ENCODE data around the gene LCP2. TPM values are rescaled to one million over a fixed set of nuclear protein-coding genes. Genes with fewer than 3 reads are reported as not detected.

LCP2 gene
- total RNA-seq, 1 donor from 2014 or later = 11.6 TPM

DNA sequence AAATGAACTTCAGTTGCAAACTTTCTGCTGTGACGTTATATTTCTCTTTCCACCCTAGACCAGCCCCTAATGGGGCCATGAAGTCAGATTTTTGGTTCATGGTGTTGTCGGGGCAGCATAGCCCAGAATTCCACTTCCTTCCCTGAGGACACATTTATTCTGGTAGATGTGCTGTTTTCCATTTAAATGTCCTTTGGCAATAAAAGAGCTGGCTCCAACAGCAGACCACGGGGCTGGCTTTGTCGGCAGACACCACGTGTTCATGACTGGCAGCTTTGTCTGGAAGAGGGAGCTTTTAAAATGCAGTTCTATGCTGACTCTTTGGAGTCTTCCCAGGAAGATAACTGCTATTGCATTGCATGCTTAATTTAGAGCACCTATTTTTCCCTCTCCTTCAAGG is 17.6 kb upstream of the LCP2 start:
- peak; percentile 66 for DNase-seq

DNA sequence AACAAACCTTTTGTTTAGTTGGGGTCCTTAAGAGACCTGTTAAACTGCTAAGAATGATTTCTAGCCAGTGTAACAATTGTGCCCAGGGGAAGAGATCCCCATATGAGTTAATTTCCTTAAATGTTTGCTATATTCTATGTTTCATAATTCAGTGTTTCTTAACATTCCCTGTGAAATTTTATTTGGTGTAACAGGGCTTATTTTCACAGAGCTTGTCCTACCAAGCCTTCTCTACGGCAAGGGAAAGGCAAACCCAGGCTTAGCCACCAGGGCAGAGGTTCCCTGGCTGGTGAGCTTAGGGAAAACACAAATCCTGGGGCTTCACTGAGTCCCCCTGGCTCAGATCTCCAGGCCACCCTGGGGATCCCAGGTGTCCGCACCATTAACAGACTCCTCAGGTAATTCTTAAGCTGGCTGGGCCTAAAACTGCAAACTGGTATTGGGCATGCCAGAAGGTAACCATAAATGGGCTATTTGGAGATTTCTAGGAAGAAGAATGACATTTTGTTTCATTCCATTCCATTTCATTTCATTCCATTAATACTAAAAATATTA is 17.0 kb upstream of the LCP2 start:
- DNase-seq = no peak

DNA sequence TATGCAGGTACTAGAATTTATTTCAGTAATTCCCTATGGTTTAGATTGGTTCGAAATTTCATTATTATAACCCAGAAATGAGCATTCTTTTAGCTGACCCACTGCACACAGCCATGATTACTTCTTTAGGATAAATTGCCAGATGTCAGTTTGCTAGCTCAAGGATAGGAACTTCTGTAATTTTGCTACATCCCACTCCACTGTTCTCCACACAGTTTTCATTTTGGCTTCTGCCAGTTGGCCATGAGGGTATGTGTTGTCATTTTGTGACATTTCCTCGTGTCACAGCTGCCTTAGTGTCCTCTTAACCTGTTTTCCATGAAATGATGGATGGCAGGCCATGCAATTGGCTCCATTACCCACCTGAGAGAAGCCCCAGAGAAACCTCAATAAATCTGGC is 16.2 kb upstream of the LCP2 start:
- DNase-seq = no peak

DNA sequence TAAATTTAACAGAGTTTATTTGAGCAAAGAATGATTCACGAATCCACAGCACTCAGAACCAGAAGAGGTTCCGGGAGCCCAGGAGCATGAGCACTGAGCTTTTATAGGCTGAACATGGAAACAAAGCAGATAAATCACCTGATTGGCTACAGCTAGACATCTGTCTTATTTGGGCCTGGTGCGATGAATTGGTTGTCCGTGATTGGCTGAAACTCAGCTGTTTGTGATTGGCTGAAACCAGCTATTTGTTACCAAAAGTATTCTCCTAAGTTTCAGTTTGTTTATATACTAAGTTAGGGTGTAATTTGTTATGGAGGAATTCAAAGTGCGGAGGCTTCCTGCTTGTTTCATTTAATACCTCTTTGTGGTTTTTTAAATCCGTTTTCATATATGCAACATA is 15.8 kb upstream of the LCP2 start:
- no peak for DNase-seq

DNA sequence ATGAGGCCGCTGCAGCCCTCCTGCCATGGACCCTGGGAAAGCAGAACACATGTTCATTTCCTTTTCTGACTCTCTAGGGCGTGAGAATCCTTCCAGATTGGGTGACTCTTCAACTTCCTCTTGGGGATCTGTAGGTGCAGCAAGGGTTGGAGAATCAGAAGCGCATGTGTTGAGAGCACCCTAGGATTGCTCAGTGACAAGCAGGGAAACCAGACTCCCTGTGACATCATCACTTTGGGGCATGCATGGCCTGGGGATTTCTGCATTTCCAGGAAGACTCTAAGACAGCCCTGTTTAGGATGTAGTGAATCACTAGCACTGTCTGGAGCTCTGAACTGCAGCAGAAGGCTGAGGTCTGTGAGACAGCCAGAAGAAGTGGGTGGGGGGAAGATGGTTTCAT is 15.1 kb upstream of the LCP2 start:
- DNase-seq = no peak

DNA sequence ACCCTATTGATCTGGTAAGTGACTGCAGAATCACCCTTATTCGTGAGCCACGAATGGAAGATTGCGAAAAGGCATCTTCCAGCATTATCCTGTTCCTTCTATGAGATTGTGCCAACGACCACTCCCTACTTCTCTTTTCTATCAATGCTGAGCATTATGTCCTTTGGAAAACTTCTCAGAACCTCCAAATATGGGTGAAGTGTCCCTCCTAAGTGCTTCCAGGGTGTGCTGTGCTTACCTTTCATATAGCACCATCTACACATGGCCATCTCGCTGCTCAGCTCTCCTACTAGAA is 14.7 kb upstream of the LCP2 start:
- no peak for DNase-seq

DNA sequence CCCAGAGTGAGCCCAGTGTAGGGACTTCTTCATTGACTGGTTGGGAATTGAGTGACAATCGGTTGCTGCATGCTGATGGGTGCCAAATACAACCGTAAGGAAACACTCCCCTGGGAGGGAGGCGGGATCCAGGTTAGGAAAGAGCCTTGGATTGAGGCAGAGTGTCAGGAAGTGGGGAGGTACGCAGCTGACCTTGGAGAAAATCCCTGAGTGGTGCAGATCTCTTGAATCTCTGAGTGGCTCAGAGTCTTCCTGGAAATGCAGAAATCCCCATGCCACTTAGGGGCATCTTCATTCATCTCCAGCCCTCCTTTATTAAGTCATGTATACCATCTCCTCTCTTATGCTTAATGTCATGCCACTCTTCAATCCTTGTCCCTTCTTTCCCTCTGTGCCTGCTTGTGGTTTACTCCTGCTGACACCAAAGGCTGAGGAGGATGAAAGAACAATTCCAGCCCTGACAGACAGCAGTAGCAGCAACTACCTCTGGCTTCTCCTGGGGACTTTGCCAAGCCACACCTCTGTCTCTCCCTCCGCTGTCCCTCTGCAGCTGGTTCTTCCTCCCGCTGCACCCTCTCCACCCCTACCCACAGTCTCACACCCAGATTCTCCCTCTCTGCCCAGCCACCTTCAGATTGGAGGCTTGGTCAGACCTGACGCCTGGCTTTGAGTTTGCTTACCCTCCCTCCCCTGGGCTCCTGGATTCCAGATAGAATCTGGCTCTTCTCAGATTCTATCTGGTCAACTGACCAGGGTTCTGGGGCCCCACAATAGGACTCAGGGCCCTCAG is 14.1 kb upstream of the LCP2 start:
- DNase-seq = no peak

DNA sequence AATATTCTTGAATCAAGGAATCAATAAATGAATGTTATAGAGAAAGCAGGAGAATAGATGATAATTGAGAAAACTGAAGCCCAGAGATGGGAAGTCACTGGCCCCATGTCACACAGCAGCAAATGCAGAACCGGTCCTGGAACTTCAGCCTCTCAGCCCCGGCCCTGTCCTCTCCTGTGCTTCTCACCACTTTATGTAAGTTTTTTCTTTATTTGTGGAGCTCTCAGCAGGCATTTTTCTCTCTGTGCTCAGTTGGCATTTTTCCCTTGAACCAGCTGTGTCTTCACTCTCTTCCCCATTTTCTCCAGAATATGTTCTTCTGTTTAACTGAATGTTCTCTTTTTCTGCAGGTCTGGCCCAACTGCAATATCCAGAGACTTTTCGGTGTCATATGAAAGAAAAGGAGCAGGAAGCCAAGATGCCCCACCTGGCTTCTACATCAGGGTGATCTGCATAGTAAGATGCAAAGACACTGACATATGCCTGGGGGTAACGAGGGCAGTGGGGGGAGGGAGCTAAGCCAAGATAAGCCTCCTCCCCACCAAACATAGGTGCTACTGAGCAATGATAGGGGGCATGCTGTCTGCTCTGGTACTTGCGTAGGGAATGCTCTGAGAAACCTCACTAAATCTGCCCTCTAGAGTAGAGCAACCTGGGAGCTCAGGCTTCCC is 12.8 kb upstream of the LCP2 start:
- DNase-seq = peak; percentile 47

DNA sequence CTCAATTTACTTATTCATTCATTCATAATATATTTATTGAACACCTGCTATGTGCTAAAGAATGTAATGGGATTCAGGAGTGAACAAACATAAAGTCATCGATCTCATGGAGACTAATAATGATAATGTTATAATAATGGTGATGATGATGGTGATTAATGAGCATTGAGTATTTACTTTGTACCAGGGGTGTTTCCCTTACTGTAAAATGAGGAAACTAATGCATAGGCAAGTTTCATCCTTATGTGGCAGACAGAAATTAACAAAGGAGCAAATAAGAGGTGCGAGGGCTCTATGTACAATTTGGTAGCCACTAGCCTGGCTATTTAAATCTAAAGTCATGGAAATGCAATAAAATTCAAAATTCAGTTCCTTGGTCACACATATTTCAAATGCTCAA is 11.1 kb upstream of the LCP2 start:
- DNase-seq = no peak

DNA sequence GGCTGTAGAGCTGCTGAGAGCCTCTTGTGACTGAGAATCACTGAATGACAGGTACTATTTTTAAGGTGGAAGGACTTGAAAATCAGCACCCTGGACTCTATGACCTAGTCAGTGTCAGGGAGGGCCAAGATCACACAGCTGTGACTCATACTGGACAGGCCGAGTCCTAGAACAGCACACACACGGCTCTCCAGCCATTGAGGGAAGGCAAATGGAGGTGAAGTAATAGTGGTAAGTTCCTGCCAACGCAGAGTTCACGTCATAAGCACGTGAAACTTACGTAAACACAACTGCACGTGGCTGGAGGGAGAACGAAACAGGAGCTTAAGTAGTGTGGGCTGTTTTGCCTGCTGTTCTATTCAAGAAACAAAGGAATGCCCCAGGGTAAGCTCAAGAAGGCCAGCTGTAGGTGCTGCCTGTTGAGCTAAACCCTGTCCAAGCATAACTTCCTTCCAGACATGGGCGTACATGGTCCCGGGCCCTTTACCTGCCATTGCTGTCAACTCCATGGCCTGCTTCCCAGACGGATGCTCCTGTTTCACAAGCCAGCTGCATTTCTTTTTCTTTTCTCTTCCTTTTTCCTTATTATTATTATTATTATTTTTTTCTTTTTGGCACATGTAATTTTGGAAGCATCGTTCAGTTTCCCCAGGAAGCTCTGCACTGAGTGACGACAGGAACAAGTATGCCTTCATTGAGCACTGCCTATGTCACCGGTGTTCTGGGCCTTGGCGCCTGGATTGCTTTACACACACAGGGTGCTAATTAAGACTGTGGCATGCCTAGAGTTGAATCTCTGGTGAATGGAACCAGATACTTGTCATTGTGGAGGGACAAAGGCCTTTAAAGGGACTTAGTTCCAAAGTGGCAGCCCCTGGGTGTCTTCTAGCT is 10.2 kb upstream of the LCP2 start:
- DNase-seq = peak; percentile 85

DNA sequence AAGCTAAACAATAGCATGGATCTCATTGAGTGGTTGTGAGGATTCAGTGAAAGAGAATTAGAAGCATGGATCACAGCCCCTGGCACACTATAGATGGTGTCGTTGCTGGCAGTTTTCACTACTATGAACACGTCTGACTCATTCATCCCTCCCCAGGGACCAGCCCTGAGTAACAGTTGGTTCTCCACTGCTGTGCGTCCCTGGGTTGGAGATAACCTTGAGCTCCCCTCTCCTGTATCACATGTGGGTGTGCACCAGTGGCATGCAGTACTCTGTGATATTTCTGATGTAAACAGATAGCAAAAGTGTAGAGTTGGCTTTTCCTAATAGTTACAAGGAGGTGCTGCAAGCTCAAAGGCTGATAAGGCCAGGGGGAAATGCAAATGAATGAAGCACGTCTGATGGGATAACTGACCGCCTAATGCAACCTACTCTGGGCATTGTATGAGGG is 8.8 kb upstream of the LCP2 start:
- peak; percentile 22 for DNase-seq

DNA sequence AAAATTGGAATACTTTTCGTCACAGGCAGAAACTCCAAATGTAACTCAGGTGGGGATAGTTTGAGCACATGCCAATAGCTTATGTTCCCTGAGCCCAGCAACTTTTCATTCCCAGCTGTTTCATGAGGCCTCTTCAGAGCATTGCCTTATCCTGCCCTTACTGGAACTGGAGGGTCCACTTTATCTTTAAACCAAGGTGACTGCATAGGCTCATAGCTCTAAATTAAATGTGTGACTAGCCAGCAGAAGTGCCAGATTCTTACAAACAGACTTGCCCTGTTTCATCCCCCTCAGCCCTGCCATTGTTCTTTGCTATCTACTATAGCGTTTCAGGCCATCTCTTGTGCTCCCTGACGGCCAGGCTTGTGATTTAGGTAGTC is 8.1 kb upstream of the LCP2 start:
- DNase-seq = no peak

DNA sequence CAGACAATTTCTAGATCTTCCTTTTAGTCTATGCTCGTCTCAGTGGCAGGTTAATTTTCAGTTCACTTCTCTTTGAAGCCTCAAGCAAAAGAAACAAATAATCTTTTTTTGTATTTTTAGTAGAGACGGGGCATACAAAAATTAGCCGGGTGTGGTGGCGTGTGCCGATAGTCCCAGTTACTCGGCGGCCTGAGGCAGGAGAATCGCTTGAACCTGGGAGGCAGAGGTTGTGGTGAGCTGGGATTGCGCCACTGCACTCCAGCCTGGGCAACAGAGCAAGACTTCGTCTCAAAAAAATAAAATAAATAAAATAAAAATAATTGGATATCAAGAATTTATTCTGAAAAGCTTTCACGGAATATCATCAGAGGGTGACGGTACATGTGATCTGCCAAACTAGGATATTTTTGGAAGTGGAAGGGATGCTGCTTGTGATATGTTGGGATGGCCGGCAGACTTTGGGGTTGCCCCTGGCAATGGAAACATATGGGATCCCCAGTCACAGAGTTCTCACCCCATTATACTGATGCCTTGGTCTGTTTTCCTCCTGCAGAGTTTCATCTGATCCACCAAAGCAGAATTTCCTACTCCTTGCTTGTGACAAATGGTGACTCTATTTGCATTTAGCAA is 7.6 kb upstream of the LCP2 start:
- DNase-seq = no peak

DNA sequence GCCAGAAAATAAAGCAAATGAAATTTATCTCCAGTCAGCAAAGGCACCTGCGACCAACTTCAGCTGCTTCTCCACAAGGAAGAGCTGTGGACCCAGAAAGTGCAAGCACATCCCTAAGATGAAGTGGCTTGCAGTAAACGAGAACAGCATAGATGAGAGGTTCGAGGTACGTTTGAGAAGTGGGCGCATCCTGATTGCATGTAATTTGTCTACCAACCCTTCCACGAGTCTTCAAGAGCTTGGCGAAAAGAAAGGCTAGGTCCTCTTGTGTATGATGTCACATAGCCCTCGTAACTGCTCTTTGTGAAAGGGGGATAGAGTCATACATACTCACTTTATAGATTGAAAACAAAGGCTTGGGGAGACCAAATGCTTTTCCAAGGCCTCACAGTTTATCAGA is 6.0 kb upstream of the LCP2 start:
- DNase-seq = no peak

DNA sequence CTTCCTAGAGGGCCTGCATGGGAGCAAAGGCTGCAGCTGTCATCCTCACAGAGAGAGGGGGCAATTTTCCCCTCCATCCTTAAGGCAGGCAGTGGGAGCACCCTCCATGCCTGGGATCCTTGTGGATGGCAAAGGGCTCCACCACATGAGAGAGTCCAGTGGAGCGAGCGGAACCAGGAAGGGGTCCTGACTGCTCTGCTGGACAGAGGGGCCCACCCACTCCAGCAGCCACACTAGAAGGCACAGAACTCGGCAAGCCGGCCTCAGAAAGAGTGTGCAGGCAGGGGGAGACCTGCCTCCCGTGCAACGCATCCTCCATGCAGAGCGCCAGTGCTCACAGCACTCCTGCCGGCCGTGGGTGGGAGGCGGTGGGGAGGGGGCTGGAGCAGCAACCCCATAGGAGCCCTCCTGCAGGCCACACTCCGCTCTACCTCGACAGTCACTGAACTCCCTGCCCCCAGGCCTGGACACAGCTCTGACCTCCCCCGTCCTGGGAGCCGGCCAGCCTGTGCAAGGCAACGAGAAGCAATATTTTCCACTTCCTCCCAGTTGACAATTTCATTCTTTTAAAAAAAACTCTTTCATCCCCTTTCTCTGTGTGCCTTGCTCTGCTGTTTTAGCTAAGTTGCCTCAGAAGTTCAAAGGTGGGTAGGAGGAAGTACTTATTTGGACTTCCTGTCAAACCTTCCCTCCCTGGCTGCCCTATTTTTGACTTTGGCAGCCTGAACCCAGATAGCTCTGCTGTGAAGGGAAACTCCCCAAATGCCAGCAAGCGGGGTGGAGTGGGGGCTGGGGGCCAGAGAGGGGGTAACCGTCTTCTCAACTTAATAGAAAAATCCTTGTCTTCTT is 5.3 kb upstream of the LCP2 start:
- peak; percentile 31 for DNase-seq

DNA sequence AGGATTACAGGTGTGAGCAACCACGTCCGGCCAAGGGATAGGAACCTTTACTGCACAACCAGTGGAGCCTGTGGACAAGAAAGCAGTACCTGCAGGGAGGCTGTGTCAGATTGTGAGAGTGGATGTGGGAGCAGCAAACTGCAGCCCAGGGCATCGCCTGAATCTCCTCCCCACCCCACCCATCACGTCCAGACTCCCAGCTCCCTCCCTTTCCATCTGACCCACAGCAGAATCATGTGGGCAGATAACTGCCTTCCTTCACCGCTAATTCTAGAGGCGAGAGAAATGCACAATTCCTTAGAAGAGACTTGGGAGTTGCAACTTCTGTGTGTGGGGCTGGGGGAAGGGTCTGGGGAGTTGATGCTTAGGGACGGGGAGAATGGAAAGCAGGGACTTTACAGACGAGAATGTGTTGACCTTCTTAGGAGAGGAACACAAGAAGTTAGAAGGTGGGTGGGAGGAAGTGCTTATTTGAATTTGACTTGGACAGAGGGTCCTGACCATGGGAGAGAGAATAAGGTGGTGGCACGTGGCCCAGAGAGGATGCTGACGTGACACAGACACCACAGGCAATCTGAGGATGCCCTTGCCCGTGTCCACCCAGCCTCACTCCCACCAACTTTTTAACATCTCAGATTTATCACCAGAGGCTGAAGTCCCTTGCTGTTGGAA is 4.5 kb upstream of the LCP2 start:
- DNase-seq = no peak

DNA sequence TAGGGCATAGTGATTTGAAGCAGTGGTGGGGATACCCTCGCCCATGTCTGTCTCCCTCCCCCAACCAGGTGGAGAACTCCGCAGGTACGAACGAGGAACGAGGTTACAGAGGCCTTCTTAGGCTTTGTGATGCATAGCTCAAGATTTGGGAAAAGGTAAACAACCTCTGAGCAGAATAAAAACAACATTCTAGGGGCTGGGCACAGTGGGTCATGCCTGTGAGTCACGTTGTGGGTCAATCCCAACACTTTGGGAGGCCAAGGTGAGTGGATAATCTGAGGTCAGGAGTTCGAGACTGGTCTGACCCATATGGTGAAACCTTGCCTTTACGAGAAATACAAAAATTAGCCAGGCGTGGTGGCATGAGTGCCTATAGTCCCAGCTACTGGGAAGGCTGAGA is 3.6 kb upstream of the LCP2 start:
- DNase-seq = no peak

DNA sequence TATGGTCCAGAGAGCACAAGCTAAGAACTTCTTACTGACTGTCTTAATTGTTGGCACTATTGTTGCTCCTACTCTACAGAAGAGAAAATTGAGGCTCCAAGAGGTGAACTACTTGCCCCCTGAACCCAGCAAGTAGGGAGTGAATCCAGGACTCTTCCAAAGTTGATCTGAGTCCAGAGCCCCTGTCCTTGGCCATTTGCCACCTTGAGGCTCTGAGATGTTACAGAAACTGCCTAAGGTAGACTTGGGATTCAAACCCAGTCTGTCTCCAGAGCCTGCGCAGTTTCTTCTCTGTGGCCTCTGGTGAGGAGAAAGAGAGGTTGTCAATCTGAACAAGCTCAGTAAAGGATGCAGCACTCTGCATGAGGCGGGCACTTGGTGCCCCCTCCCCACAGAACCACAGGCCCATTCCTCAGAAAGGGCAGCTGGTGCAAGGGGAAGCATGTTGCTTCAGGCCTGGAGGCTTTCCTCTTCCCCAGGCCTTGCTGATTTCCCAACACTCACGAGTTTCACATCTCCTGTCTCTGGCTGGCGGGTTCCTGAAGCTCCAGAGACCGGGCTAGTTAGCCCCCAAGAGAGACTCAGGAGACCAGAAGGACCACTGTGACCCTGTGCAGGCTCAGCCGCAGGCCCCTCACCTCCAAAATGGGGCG is 2.9 kb upstream of the LCP2 start:
- DNase-seq = no peak

DNA sequence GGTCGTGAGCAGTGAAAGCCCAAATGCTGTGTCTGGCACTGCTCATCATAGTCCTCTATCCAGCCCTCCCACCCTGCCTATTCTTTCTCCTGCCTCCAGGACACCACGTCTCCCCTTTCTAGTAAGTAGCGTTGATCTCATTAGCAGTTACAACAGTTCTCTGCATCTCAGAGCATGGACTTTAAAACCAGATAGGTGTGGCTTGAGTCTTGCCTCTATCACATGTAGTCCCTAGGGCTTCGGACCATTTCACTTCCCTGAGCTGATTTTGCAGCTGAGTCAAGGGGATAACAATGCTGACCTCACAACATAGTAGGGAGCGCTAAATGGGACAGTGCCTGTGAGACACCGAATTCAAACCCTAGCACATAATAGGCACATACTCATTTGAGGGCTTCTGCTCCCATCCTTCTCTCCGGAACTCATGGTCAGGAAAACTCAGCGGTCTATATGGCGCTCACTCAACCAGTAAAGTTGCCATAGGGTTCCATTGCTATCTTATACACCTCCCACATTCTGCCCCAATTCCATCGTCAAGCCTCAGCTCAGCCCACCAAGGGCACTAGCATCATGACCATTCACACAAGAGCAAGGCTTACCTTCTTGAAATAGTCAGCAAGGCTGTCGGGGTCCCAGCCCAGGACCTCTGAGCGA is 515 bp downstream of the LCP2 start:
- DNase-seq = no peak
